LNCaP clone FGC (cell line): ENCODE results near the gene IPPK.

Source experiments
- DNase-seq: peaks from one replicate; pipeline ENCODE4 v3.0.0-alpha.2; 2011; ENCODE audit warnings: low read depth
- H3K4me3 ChIP-seq: 2 replicates; pipeline ENCODE4 v1.5.1; 2011; ENCODE audit warnings: mild to moderate bottlenecking, low read depth, low read length, control low read depth
- CTCF ChIP-seq: IDR thresholded peaks from 2 replicates; pipeline ENCODE4 v1.5.1; 2012; ENCODE audit warnings: mild to moderate bottlenecking; ENCODE audit not compliant: control insufficient read depth, insufficient read depth; ENCODE audit errors: extremely low read depth

Gene IPPK

DNA sequence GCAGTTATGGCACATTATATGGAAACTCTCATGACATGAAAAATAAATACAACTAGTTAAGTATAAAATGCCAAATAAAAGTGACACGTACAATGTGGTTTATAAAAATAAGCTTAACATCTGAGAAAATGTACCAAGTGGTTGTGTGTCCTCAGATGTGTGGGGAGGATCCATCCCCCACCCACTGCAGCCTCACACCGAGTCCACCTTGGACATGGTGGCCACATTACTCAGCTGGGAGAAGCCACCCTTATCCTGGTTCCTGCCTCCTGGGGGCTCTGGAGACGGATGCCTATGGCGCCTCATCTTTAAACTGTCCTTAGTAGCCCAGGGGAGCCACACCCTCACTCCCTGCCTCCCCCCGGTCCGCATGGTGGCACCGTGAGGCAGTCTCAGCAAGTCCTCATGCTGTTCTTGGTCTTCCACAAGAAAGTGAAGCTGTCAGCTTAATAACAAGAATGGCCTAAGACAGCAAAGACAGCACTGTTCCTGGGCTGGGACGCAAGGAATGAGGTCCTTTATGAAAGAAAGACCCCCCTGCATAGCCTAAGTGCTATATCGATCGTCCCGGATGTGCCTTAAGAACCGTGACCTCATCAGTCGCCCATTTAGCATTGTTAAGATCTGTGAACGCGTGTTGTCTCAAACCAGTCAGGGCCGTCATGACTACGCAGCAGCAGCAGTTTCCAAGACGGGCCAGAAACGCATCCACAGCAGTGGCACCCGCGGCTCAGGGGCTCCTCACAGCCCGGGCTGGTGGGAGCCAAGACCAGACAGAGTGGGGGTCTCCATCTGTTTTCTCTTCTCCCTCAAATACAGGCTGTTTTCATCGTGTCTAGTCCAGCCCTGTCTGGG is 56.4 kb downstream of the IPPK start:
- no peak for DNase-seq
- no peak for TF ChIP-seq CTCF
- no peak overlapping the region for H3K4me3 ChIP-seq

GRCh38 chr9:92612816-92613215 is 57.1 kb downstream of the IPPK start:
- no peak for DNase-seq
- no peak overlapping the region for H3K4me3 ChIP-seq
- no peak for TF ChIP-seq CTCF

GRCh38 chr9:92612292-92612691 is 57.6 kb downstream of the IPPK start:
- DNase-seq = no peak
- no peak for TF ChIP-seq CTCF
- H3K4me3 ChIP-seq = no peak overlapping the region

DNA sequence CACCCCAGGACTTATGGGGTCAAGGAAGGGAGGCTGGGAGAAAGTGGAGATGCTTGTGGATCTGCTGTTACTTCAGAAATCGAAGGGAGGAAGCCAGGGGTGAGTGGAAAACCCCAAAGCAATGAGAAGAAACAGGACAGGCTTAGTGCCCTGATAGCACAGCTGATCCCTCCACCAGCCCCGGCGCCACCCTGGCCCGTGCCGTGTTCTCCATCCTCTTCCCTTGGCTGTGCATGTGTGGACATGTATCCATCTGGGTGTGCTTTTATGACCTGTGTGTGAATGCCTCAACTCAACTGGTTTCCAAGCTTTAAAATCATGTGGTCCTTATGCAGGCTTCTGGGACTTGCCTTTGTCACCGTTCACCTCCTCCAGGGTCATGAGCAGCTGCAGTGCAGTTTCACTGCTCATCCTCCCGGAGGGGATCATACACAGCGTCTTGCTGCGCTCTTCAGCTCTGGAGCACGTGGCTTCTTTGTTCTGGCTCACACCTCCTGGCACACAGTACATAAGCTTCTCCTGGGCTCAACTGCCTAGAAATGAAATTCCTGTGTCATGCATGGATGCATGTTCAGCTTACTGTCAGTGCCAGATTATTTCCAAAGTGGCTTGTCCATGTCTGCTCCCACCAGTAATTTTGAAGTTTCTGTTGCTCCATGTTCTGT is 58.2 kb downstream of the IPPK start:
- no peak for DNase-seq
- TF ChIP-seq CTCF = no peak
- H3K4me3 ChIP-seq = no peak overlapping the region

DNA sequence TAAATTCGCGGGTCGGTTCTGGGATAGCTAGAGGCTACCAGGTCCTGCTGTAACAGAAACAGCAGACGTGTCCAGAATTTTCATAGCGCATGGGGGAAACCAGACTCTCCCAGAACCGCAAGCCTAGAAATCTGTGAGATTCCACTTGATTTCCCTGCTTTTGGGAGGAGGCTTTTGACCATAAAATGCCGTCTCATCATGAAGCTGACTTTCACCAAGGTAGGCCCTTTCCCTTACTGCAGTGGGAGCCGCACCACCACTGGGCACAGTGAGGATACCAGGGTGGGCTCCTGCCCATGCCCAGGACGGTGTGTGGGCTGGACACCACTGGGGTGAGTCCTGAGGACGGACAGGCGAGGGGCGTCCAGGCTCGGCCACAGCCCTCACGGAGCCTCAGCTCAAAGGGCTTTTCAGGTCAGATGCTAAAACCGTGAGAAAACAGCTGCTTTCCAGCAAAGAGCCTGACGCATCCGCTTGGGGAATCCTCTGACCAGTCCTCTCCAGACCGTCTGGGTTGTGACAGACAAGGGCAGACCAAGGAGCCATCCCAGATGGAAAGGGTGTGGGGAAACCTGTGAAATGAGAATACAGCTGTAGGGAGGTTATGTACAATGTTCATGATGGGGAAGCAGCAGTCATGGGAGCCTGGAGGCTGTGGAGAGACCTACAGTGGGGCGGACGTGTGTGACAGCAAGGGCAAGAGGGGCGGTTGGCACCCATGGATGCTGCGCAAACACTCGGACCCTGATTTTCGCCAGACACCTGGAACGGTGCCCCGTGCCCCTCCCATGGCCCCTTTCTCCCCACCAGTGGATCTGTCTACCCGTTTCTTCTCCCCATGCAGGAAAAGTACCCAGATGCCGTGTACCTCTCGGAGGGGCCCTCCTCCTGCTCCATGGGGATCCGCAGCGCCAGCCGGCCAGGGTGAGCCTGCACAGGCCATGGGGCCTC is 59.2 kb downstream of the IPPK start:
- no peak for TF ChIP-seq CTCF
- no peak for DNase-seq
- H3K4me3 ChIP-seq = no peak overlapping the region

DNA sequence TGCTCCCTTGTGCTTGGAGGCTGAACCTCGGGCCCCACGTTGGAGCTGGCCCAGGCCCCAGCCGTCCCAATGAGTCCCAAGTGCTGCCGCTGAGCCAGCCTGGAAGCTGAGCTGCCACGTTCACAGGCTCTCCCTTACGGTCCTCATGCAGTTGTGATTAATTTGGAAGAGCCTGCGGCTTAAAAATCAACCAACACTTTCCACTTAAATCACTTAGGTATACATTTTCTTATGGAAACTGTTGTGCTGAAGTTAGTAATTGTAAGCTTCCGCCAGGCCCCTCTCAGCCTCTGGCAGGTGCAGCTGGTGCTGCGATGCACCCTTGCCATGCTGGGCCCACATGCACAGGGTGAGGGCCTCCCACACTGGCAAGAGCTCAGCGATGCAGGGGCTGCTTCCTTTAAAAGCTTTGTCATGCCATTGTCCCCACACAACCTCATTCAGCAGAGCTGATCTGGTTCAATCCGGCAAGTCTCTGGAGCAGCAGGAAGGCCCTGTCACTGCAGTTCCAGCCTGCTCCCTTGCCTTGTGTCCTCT is 61.0 kb downstream of the IPPK start:
- DNase-seq = no peak
- no peak for TF ChIP-seq CTCF
- no peak overlapping the region for H3K4me3 ChIP-seq
